ENCODE measurements around the gene CHRNB2.

Gene CHRNB2

DNA sequence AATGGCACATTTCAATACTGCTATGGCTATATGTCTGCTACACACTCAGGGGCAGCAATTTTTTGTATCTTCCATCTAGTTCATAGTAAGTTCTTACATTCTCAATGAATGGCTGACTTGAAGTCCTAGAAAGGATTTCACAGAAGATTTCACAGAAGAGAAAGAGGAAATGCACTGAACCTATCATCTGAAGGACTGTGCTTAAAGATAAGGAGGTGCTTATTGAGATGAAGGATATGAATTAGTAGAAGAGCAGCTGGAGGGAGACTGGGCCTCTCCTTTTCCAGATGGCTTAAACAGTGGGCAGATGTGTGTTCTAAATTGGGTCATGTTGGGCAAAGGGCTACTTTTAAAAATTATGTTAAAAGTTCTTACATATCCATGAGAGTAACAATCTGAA lies 25.8 kb downstream of the CHRNB2 start:
- TF ChIP-seq, protein P1, sequence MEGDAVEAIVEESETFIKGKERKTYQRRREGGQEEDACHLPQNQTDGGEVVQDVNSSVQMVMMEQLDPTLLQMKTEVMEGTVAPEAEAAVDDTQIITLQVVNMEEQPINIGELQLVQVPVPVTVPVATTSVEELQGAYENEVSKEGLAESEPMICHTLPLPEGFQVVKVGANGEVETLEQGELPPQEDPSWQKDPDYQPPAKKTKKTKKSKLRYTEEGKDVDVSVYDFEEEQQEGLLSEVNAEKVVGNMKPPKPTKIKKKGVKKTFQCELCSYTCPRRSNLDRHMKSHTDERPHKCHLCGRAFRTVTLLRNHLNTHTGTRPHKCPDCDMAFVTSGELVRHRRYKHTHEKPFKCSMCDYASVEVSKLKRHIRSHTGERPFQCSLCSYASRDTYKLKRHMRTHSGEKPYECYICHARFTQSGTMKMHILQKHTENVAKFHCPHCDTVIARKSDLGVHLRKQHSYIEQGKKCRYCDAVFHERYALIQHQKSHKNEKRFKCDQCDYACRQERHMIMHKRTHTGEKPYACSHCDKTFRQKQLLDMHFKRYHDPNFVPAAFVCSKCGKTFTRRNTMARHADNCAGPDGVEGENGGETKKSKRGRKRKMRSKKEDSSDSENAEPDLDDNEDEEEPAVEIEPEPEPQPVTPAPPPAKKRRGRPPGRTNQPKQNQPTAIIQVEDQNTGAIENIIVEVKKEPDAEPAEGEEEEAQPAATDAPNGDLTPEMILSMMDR (IDR thresholded peaks at IDR 0.05; ENCODE audit: low read depth, low read length): no peak
- no peak for DNase-seq (ENCODE audit: extremely low read depth, low read depth)

DNA sequence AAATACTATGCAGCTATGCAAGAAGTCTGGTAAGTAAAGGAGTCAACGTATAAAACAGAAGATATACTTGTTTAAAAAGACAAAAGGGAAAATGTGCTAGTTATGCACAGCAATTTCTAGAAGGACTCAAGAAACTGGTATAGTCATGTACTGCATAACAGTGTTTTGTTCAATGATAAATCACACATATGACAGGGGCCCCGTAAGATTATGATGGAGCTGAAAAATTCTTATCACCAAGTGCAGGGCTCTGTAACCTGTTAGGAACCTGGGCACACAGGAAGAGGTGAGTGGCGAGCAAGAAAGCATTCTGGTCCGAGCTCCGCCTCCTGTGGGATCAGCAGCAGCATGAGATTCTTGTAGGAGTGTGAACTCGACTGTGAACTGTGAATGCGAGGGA lies 27.2 kb downstream of the CHRNB2 start:
- DNase-seq (ENCODE audit: extremely low read depth, low read depth): no peak
- TF ChIP-seq, protein P1 (IDR thresholded peaks at IDR 0.05; ENCODE audit: low read depth, low read length): no peak

DNA sequence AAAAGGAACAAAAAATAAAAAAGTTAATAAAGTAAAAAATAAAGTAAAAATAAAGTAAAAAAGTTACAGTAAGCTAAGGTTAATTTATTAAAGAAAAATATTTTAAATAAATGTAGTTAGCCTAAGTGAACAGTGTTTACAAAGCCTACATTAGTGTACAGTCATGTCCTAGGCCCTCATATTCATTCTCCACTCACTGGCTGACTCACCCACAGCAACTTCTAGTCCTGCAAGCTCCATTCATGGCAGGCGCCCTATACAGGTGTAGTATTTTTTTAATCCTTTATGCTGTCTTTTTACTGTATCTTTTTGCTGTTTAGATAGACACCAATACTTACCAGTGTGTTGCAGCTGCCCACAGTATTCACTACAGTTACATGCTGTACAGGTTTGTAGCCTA lies 28.0 kb downstream of the CHRNB2 start:
- TF ChIP-seq, protein P1 (IDR thresholded peaks at IDR 0.05; ENCODE audit: low read depth, low read length): no peak

DNA sequence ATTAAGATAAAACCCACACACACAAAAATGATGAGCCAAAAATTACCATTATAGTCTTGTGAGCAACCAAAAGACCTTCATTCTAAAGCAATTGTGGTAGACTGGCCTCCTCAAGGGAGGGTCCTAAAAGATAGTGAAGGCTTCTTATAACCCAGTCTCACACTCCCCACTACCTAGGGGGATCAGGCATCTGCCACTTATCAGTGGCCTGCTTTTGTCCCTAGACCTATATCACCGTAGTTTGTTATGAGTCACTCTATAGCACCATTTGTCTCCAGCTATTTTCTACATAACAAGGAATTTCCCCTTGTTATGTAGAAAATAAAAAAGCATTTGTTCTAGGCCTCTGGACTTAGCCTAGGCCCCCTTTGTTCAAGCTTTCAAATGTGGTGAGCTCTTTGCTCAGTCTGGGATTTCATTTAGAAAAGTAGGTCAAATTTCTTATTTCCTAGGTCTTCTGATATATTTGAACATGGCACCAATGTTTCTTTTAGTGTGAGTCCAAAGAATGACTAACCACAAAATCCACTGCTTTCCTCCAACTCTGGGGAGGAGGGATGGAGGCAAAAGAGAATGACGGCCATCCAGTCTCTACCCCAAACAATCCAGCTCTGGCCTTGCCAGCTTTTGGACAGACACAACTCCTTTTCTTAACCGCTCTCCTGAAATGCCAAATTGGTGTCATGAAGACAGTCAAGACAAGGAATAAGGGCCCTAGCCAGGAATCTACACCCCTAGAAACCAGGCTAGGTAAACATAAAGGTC lies 31.5 kb downstream of the CHRNB2 start:
- DNase-seq (ENCODE audit: extremely low read depth, low read depth): no peak
- TF ChIP-seq, protein P1 (IDR thresholded peaks at IDR 0.05; ENCODE audit: low read depth, low read length): no peak

More for the DNA sequence above, 28.0 kb downstream of the CHRNB2 start:
- DNase-seq (ENCODE audit: extremely low read depth, low read depth): no peak

DNA sequence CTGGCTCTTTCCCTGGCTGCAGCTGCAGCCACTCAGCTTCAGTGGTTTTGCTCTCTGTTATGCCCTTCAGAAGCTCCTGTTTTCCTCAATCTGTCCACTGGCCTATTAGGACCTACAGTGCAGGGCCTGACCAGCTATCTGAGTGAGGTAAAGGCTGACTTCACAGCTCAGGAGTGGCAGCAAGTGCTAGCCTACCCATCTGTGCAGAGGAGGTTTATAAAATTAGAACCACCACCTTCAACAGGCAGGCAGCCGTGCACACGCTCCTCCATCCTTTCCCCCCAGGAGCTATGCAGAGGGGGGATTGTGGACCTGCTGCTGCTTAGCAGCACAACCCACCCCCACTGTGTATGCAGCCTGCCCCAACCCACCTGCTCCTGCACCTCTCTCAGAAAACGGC lies 32.1 kb downstream of the CHRNB2 start:
- TF ChIP-seq, protein P1 (IDR thresholded peaks at IDR 0.05; ENCODE audit: low read depth, low read length): no peak

DNA sequence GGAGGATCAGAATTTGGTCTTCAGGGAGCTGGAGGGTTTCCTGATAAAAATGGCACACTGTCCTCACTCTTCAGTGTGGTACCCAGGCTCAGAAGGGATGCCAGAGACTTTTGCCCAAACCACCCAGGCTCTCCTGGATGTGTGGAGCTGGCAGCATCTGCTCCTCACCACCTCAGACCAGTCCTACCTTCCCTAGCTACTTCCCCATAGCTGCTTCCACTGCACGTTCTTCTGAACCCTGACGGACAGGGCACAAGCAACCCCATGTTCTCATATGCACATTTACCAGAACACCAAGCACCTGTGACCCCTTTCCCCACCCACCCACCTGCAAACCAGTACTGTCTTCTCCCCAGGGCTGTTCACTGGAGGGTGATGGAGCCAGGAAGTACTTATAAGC lies 35.7 kb downstream of the CHRNB2 start:
- no peak for DNase-seq (ENCODE audit: extremely low read depth, low read depth)
- TF ChIP-seq, protein P1 (IDR thresholded peaks at IDR 0.05; ENCODE audit: low read depth, low read length): no peak

More for the DNA sequence above, 32.1 kb downstream of the CHRNB2 start:
- DNase-seq (ENCODE audit: extremely low read depth, low read depth): no peak

DNA sequence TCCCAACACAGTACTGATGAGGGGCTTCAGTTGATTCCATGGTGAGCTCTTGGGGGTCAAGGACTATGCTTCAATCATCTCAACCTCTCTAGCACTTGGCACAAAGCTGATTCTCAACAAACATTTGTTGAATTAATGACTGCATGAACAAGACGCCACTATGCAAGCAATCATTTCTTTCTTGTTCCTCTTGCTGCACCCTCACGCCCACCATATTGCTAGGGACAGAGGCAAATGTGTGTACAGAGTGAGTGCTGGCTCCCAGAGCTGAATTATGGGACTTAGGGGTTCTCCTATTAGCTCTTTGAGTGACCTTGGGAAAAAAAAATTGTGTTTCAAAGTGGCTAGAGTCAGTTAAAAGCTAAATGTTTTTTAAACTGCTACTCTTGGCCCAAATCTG lies 38.0 kb downstream of the CHRNB2 start:
- no peak for DNase-seq (ENCODE audit: extremely low read depth, low read depth)
- TF ChIP-seq, protein P1 (IDR thresholded peaks at IDR 0.05; ENCODE audit: low read depth, low read length): no peak
